ENCODE measurements around the gene TLL1.

TLL1 gene

GRCh38 chr4:165906272-165906671 lies 33.2 kb downstream of the TLL1 start:
- no peaks in the 10 kb centered on the region for H3K9me3 ChIP-seq (ENCODE audit: insufficient read depth, low read length)
- H3K36me3 ChIP-seq (ENCODE audit: low read length) = no peaks in the 10 kb centered on the region
- no peaks in the 10 kb centered on the region for H3K27me3 ChIP-seq (ENCODE audit: low read length)
- no peak overlapping the region for H2AFZ ChIP-seq (ENCODE audit: low read depth, low read length, severe bottlenecking)
- TF ChIP-seq EZH2phosphoT487 (conservative IDR thresholded peaks at IDR 0.05; ENCODE audit: low read length) (no peak), CTCF (IDR thresholded peaks at IDR 0.05; ENCODE audit: insufficient read depth, low read length, poor library complexity, severe bottlenecking) (no peak)
- no peak overlapping the region for H3K4me2 ChIP-seq (ENCODE audit: low read depth, low read length, poor library complexity, severe bottlenecking)
- no peak overlapping the region for H3K27ac ChIP-seq (ENCODE audit: low read depth, low read length)
- no peak overlapping the region for H3K4me3 ChIP-seq (ENCODE audit: insufficient read depth, low read length, poor library complexity, severe bottlenecking)
- H4K20me1 ChIP-seq (ENCODE audit: low read depth, low read length) = no peaks in the 10 kb centered on the region
- H3K79me2 ChIP-seq (ENCODE audit: insufficient read depth, low read length) = no peaks in the 10 kb centered on the region
- no peaks in the 10 kb centered on the region for H3F3A ChIP-seq (ENCODE audit: insufficient read depth)
- no peak overlapping the region for H3K9ac ChIP-seq (ENCODE audit: low read length)
- H3K9me2 ChIP-seq (replicated peaks; ENCODE audit: insufficient read depth, low read length) = no peaks in the 10 kb centered on the region

DNA sequence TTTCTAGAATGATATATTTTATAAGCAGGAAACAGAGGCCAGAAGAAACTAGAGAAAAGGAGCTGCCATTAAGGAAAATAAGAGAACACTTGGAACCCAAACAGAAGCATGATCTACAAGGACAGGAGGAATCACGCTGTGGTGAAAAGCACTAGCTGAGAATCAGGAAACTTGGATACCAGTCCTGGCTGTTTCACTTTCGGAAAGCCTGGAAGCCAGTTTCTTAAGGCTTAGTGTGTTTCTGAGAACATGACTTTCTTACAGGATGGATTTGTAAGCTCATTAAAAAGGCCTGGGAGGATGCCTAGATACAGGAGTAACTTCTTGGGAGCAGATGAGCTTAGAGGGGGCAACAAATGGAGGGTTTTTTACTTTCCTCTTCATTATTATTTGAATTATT lies 36.9 kb downstream of the TLL1 start:
- H3K4me2 ChIP-seq (ENCODE audit: low read depth, low read length, poor library complexity, severe bottlenecking) = no peak overlapping the region
- H3K27me3 ChIP-seq (ENCODE audit: low read length) = no peaks in the 10 kb centered on the region
- H3K79me2 ChIP-seq (ENCODE audit: insufficient read depth, low read length) = no peaks in the 10 kb centered on the region
- H2AFZ ChIP-seq (ENCODE audit: low read depth, low read length, severe bottlenecking) = no peak overlapping the region
- no peaks in the 10 kb centered on the region for H3K9me2 ChIP-seq (replicated peaks; ENCODE audit: insufficient read depth, low read length)
- H3K36me3 ChIP-seq (ENCODE audit: low read length) = no peaks in the 10 kb centered on the region
- TF ChIP-seq EZH2phosphoT487 (conservative IDR thresholded peaks at IDR 0.05; ENCODE audit: low read length) (no peak), CTCF (IDR thresholded peaks at IDR 0.05; ENCODE audit: insufficient read depth, low read length, poor library complexity, severe bottlenecking) (no peak)
- H3K27ac ChIP-seq (ENCODE audit: low read depth, low read length) = no peak overlapping the region
- no peaks in the 10 kb centered on the region for H3F3A ChIP-seq (ENCODE audit: insufficient read depth)
- H4K20me1 ChIP-seq (ENCODE audit: low read depth, low read length) = no peaks in the 10 kb centered on the region
- no peaks in the 10 kb centered on the region for H3K9me3 ChIP-seq (ENCODE audit: insufficient read depth, low read length)
- no peak overlapping the region for H3K4me3 ChIP-seq (ENCODE audit: insufficient read depth, low read length, poor library complexity, severe bottlenecking)
- H3K9ac ChIP-seq (ENCODE audit: low read length) = no peak overlapping the region

GRCh38 chr4:165915215-165915614 lies 42.2 kb downstream of the TLL1 start:
- Histone ChIP-seq H3K27me3 (ENCODE audit: low read length) (no peaks in the 10 kb centered on the region), H3K36me3 (ENCODE audit: low read length) (no peaks in the 10 kb centered on the region), H3K9ac (ENCODE audit: low read length) (no peak overlapping the region), H3K27ac (ENCODE audit: low read depth, low read length) (no peak overlapping the region), H3K4me2 (ENCODE audit: low read depth, low read length, poor library complexity, severe bottlenecking) (no peak overlapping the region), H3K9me3 (ENCODE audit: insufficient read depth, low read length) (no peaks in the 10 kb centered on the region), H3K79me2 (ENCODE audit: insufficient read depth, low read length) (no peaks in the 10 kb centered on the region), H3K9me2 (replicated peaks; ENCODE audit: insufficient read depth, low read length) (no peaks in the 10 kb centered on the region), H3F3A (ENCODE audit: insufficient read depth) (no peaks in the 10 kb centered on the region), H2AFZ (ENCODE audit: low read depth, low read length, severe bottlenecking) (no peak overlapping the region), H3K4me3 (ENCODE audit: insufficient read depth, low read length, poor library complexity, severe bottlenecking) (no peak overlapping the region), H4K20me1 (ENCODE audit: low read depth, low read length) (no peaks in the 10 kb centered on the region)
- TF ChIP-seq EZH2phosphoT487 (conservative IDR thresholded peaks at IDR 0.05; ENCODE audit: low read length) (no peak), CTCF (IDR thresholded peaks at IDR 0.05; ENCODE audit: insufficient read depth, low read length, poor library complexity, severe bottlenecking) (no peak)

All from SU-DHL-6 (cell line).